GM12874 (cell line): ENCODE data around the gene LMOD2.

Experiments used
- TF ChIP-seq, protein P1 (sequence below): IDR thresholded peaks from 2 replicates; pipeline ENCODE4 v1.5.1; 2011; ENCODE audit warnings: low read depth, mild to moderate bottlenecking, control low read depth, low read length, moderate library complexity; ENCODE audit not compliant: insufficient read depth

The LMOD2 gene, protein sequence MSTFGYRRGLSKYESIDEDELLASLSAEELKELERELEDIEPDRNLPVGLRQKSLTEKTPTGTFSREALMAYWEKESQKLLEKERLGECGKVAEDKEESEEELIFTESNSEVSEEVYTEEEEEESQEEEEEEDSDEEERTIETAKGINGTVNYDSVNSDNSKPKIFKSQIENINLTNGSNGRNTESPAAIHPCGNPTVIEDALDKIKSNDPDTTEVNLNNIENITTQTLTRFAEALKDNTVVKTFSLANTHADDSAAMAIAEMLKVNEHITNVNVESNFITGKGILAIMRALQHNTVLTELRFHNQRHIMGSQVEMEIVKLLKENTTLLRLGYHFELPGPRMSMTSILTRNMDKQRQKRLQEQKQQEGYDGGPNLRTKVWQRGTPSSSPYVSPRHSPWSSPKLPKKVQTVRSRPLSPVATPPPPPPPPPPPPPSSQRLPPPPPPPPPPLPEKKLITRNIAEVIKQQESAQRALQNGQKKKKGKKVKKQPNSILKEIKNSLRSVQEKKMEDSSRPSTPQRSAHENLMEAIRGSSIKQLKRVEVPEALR

DNA sequence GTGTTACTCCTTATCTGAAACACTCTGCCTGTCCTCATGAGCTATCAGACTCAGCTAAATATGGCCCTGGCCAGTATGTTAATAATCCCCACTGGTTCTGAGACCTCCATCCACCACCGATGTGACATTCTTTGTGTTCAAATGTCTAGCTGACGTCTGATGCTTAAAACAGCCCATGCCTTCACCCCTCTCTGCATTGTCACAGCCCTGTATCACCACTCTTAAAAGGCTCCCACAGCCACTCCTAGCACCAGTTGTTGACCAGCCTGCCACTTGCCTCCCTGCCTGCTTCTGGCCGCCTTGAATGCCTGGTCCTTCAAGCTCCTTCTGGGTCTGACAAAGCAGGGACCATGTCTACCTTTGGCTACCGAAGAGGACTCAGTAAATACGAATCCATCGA lies at the start of gene LMOD2:
LMOD2 (plus strand) TSS at position 253 of the 400 bp plus-strand sequence; CDS start at position 351, 98 bp downstream.
- TF ChIP-seq, protein P1, sequence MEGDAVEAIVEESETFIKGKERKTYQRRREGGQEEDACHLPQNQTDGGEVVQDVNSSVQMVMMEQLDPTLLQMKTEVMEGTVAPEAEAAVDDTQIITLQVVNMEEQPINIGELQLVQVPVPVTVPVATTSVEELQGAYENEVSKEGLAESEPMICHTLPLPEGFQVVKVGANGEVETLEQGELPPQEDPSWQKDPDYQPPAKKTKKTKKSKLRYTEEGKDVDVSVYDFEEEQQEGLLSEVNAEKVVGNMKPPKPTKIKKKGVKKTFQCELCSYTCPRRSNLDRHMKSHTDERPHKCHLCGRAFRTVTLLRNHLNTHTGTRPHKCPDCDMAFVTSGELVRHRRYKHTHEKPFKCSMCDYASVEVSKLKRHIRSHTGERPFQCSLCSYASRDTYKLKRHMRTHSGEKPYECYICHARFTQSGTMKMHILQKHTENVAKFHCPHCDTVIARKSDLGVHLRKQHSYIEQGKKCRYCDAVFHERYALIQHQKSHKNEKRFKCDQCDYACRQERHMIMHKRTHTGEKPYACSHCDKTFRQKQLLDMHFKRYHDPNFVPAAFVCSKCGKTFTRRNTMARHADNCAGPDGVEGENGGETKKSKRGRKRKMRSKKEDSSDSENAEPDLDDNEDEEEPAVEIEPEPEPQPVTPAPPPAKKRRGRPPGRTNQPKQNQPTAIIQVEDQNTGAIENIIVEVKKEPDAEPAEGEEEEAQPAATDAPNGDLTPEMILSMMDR = no peak

DNA sequence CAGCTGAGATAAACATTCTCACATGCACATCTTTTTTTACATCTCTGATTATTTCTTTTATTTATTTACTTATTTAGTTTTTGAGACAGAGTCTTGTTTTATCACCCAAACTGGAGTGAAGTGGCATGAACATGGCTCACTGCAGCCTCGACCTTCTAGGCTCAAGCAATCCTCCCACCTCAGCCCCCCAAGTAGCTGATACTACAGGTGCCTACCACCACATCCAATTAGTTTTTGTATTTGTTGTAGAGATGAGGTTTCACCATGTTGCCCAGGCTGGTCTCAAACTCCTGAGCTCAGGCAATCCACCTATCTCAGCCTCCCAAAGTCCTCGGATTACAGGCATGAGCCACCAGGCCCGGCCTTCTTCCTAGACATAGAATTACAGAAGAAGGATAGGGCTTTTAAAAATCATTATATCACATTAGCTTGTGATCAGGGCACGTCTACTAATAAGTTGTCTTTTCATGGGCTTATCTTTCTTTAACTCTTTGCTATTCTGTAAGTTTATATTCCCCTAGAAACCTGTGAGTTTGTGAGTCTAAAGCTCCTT lies 48.2 kb upstream of the LMOD2 start:
- TF ChIP-seq, protein P1 = no peak

DNA sequence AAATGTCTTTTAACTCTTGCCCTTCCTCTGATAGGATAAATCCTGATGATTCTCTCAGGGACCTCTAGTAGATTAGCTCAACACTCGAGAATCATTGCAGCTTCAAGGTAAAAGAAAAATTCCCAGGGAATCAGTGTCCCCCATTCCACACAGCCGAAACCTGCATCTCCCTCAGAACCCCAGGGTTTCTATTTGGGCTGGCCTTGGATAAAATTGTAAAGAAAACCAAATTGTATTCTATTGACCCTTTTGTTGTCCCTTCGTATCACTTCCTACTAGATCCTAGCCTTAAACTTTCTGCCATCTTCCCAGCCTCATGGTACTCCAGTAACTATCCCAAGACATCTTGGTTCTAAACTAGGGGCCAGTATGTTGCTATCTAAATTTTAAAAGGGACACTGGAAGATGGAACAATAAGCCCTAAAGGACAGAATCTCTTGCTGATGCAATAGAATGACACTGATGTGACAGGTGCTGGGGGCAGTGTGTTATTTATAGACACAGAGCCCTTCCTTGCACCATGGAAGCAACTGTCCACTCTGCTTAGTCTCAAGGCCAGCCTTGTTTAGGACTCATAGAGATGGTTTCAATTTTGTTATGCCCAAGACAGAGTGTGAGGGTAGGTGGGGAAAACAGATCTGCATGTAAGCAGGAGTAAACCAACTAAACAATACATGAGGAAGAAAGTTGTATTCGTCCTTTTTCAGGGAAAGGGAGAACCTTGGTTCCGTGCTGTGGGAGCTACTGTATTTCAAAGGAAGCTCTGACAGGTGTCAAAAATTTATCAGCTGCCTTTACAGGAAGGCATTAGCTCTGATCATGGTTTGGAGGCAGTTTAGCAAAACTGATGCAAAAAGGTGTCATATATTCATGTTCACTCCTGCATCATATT lies 46.4 kb upstream of the LMOD2 start:
- TF ChIP-seq, protein P1 = no peak

DNA sequence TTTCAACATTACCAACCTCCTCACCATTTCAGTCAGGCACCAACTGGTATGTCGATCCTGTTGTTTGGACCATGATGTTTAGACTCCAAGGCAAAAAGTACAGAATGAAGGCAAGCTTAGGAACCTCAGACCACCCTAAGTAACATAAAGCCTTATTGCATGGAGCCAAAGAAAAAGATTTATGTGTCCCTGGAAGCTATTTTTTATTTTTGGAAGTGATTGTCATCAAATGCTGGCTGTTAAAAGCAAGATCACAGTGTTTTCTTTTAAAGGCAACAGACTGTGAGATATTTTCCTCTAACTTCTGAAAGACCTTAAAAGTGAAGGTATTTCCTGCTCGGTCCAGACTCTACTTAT lies 45.8 kb upstream of the LMOD2 start:
- TF ChIP-seq, protein P1 = no peak

DNA sequence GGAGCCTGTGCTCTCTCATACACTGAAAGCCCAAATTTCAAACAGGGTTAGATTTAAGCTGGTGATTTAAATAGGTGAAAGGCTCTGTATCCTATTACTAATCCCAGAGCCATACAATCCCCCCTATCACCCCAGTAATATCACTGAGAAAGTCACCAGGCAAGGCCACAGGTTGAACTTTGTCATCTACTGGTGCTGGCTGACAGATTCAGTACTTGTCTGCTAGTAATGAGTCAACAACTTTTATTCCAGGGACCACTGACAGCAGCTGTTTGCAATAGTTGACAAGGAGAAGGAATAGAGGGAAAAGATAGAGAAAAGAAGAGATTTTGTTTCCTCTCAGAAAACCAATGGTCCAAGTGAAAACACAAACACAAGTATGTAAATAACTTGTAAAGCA lies 43.6 kb upstream of the LMOD2 start:
- TF ChIP-seq, protein P1 = no peak

DNA sequence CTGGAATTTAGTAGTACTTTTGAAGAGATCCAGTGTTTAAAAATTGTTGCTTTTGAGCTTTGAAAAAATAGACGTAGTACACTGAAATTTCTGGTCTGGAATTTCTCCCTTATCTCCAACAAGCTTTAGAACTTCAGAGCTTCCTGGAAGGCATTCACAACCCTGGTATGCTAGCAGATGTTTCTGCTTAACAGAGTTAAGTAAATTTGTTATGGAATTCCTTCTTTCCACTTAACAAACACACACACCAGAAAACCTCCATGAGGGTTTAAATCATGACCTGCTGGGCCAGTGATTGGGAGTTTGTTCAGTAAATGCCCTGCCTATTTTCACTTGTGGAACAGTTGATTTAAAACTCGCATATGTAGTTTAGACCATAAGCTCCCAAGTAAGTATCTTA lies 40.3 kb upstream of the LMOD2 start:
- TF ChIP-seq, protein P1 = no peak

DNA sequence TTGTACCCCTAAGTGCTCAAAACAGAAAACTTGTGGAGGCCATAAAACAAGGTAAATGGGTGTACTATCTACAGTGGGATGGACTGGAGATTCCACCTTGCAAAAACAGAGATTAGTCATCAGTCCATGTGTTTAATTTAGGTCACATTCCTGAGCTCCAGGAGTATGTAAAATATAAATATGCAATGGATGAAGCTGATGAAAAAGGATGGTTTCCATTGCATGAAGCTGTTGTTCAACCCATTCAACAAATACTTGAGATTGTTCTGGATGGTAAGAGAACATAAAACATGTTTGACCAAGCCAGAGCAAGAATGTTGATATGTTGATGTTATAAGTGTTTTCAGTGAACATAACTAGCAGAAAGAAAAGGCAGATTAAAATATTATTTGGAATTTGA lies 39.4 kb upstream of the LMOD2 start:
- TF ChIP-seq, protein P1 = no peak
